ENCODE data around the gene PRKAG2. TPM values are rescaled to one million over a fixed set of nuclear protein-coding genes. Genes with fewer than 3 reads are reported as not detected.

PRKAG2 gene
- total and polyA plus RNA-seq, 8 donors, result 12.9 to 34.6 (median 18.0) TPM

DNA sequence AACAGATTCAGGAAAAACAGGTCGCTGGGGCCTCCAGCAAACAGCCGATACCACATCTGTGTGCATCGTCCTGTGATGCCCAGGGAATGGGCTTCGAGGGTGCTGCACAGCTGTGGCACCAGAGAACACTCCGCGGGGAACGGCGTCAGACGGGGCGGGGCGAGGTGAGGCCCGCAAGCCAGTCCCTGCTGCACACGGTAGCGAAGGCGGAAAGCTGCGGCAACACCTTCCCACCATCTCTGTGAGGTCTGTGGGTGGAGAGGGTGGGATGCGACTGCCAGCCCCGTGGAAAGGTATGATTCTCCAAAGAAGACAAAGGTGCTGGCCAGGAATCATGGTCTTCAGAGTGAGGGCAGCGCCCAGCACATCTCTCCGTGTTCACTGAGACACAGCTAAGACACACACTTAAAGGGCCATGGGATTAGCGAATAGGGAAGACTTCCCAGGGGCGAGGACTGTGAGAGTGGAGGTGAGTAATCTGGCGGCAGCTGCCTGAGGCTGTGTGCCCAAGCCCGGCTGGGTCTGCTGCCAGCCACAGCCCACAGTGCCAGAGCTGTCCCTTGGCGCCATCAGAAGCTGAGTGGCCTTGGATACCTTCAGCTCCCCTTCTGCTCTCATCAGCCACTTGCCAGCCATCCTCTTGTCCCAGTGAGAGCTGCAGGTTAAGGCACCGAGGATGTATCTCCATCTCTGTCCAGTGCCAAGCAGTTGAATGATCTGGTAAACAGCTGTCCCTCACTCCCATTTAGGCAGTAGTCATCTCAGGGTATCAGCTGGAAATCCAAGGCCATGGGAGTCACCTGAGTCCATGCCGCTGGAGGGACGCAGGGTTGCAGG is 17.6 kb downstream of the PRKAG2 start:
- intact Hi-C loops (cut with DNase I), result no loop called here
- no peak overlapping the region for H3K4me3 ChIP-seq
- peak in 1 of 4 donors; percentile 71 for DNase-seq
- H3K27ac ChIP-seq, result no peak overlapping the region
- H3K36me3 ChIP-seq, result no peaks in the 10 kb centered on the region
- H3K9me3 ChIP-seq, result no peaks in the 10 kb centered on the region
- TF ChIP-seq, protein P1, sequence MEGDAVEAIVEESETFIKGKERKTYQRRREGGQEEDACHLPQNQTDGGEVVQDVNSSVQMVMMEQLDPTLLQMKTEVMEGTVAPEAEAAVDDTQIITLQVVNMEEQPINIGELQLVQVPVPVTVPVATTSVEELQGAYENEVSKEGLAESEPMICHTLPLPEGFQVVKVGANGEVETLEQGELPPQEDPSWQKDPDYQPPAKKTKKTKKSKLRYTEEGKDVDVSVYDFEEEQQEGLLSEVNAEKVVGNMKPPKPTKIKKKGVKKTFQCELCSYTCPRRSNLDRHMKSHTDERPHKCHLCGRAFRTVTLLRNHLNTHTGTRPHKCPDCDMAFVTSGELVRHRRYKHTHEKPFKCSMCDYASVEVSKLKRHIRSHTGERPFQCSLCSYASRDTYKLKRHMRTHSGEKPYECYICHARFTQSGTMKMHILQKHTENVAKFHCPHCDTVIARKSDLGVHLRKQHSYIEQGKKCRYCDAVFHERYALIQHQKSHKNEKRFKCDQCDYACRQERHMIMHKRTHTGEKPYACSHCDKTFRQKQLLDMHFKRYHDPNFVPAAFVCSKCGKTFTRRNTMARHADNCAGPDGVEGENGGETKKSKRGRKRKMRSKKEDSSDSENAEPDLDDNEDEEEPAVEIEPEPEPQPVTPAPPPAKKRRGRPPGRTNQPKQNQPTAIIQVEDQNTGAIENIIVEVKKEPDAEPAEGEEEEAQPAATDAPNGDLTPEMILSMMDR (IDR thresholded peaks at IDR 0.05), result no peak
- no peak for ATAC-seq
- no peaks in the 10 kb centered on the region for H3K27me3 ChIP-seq
- peaks cover 0 to 12% of the 10 kb centered on the region in 2 donors for H3K4me1 ChIP-seq

DNA sequence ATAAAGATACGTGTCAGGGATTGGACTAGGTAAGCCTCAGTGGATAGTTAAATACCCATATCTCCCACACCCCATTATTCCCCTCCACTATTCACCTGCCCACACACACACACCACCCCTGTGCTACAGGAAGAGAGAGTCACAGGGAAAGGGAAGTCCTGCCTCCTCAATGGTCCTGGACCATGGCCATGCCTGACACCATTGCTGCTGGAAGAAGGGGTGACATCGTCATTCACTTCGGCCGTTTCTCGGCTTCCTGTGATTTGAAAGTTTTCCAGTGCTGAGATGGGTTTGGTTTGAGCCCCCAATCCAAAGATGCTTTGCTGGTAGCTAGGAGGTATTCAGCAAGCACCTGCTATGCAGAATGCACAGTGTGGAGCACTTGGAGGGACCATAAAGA is 18.5 kb downstream of the PRKAG2 start:
- Histone ChIP-seq H3K27ac (no peak overlapping the region), H3K4me3 (no peak overlapping the region), H3K9me3 (no peaks in the 10 kb centered on the region), H3K36me3 (no peaks in the 10 kb centered on the region), H3K27me3 (no peaks in the 10 kb centered on the region), H3K4me1 (peaks cover 0 to 3% of the 10 kb centered on the region in 2 donors)
- ATAC-seq, result no peak
- intact Hi-C loops (cut with DNase I), result no loop called here
- DNase-seq, result peak in 1 of 4 donors; percentile 7
- TF ChIP-seq, protein P1 (IDR thresholded peaks at IDR 0.05), result no peak

DNA sequence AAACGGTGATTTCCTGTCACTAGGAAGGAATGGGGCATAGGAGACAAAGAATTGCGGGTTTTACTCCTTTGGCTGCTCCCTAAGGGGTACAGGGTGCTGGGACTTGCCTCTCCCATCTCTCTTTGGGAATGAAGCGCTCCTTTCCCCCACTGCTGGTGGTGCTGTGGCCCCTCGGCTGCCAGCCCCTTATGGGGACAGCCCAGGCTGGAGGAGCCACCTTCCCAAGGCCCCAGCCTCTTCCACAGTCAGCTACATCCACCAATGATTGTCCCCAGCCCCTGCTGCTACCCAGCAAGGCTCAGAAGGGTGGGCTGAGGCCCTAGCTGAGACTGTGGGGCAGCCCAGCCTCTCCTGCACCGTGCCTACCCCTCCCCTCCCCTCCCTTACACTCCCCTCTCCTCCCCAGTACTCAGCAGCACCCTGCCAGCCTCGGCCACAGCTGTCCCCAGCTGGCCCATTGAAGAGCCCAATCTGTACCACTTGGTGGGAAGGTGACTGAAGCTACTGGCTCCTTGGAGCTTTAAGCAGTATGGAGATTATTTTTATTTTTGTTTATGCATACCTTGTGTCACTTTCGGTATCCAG is 19.0 kb downstream of the PRKAG2 start:
- TF ChIP-seq, protein P1 (IDR thresholded peaks at IDR 0.05), result no peak
- ATAC-seq (no peak), DNase-seq (peak in 1 of 4 donors; percentile 53)
- Histone ChIP-seq H3K27me3 (no peaks in the 10 kb centered on the region), H3K4me3 (no peak overlapping the region), H3K36me3 (no peaks in the 10 kb centered on the region), H3K9me3 (no peaks in the 10 kb centered on the region), H3K27ac (no peak overlapping the region), H3K4me1 (peaks cover 0 to 3% of the 10 kb centered on the region in 2 donors)
- intact Hi-C loops (cut with DNase I), result no loop called here

DNA sequence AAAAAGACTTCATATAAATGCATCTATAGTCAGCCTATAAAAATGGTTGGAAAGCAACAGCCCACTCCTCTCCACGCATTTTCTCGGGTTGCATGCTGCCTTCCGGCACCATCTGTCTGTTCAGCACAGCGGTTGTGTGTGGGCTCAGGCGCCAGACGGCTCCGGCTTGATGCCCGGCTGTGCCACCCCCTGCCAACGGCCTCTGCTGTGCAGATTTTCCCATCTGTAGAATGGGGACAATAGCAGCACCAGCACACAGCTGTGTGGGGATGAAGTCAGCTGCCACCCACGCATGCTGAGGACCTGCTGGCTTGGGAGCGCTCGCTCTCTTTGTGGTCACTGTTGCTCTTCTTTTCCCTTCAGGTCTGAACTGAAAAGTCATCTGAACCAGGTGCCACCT is 19.5 kb downstream of the PRKAG2 start:
- ATAC-seq, result no peak
- TF ChIP-seq, protein P1 (IDR thresholded peaks at IDR 0.05), result no peak
- Histone ChIP-seq H3K27ac (no peak overlapping the region), H3K4me3 (no peak overlapping the region), H3K36me3 (no peaks in the 10 kb centered on the region), H3K4me1 (peaks cover 0 to 9% of the 10 kb centered on the region in 2 donors), H3K9me3 (no peaks in the 10 kb centered on the region), H3K27me3 (no peaks in the 10 kb centered on the region)
- intact Hi-C loops (cut with DNase I), result no loop called here
- DNase-seq, result peak in 1 of 4 donors; percentile 60

DNA sequence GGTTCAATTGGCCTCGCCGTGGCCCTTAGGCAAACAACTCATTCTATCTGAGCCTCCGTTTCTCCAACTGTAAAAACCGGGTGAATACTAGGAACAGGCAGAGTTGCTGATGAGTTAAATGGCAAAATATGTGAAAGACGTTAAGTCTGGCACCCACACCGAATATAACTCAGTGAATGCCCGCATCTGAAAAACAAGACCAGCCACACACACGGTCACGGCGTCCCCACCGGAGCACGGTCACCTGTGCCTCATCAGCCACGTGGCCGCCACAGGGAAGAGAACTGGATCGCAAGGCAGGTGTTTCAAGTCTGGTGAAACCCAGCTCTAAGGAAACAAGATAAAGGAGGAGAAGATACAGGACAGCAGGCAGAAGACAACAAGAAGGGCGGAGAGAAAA is 20.4 kb downstream of the PRKAG2 start:
- DNase-seq (peak in 1 of 4 donors; percentile 34), ATAC-seq (no peak)
- Histone ChIP-seq H3K9me3 (no peaks in the 10 kb centered on the region), H3K4me3 (no peak overlapping the region), H3K36me3 (no peaks in the 10 kb centered on the region), H3K27me3 (no peaks in the 10 kb centered on the region), H3K4me1 (peaks cover 3 to 18% of the 10 kb centered on the region in 2 donors), H3K27ac (no peak overlapping the region)
- TF ChIP-seq, protein P1 (IDR thresholded peaks at IDR 0.05), result no peak
- intact Hi-C loops (cut with DNase I), result no loop called here

Data from left lung (tissue), 10 donors.